Stimulated activated CD8-positive, alpha-beta memory T cell treated with anti-CD3 and anti-CD28 coated beads, Interleukin-4, amount 100 ng/mL, for 1 hour (primary cell): ENCODE measurements around the gene TNFRSF4.

Experiments used
- DNase-seq, 2 donors: peaks; one replicate each; pipeline ENCODE4 v3.0.0-alpha.2; 2020; ENCODE audit warnings: low read depth in 2 of 2, low spot score in 1 of 2

TNFRSF4 gene

DNA sequence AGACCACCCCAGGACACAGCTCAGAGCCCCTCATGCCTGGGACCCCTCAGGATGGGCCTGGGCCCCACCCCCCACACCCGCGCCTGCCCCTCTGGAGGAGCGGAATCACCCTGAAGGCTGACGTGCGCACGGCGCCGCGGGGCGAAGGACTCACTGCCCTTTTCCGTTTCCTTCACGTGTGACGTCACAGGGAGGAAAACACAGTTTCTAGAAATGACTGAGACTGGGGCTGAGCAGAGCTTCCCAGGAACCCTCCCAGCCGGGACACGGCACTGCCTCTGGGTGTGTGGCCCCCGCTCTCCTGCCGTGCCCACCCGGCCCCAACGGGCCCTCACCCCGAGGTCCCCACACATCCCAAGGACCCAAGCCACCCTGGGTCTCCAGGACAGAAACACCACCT, 5.4 kb upstream of the TNFRSF4 start:
- peak in 1 of 2 donors; percentile 19 for DNase-seq

DNA sequence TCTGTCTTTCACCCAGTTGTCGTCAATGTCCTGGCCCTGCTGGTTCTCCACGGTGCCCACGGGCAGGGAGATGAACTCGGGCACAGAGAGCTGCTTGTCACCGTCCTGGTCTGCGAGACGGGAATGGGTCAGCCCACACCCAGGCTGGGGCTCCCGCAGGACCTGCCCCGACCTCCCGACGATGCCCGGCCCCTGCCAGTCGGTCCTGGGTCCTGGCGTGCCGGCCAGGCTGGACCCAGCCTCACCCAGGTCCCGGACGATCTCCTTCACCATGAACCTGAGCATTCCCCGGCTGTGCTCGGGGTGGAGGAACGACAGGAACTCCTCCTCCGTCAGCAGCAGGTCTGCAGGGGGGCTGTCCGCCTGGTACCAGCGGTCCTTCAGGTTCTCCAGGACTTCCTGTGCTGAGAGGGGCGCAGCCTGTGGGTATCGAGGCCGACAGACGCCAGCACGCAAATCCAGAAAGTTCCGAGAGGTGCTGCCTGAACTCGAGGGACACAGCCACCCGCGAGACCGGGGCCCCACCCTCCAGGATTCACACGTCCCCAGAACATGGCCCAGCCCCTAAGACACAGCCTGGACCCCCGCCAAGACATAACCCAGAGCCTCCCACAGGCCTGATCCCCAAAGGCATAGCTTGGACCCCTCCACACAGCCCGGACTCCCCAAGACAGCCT, 4.7 kb upstream of the TNFRSF4 start:
- DNase-seq = no peak

DNA sequence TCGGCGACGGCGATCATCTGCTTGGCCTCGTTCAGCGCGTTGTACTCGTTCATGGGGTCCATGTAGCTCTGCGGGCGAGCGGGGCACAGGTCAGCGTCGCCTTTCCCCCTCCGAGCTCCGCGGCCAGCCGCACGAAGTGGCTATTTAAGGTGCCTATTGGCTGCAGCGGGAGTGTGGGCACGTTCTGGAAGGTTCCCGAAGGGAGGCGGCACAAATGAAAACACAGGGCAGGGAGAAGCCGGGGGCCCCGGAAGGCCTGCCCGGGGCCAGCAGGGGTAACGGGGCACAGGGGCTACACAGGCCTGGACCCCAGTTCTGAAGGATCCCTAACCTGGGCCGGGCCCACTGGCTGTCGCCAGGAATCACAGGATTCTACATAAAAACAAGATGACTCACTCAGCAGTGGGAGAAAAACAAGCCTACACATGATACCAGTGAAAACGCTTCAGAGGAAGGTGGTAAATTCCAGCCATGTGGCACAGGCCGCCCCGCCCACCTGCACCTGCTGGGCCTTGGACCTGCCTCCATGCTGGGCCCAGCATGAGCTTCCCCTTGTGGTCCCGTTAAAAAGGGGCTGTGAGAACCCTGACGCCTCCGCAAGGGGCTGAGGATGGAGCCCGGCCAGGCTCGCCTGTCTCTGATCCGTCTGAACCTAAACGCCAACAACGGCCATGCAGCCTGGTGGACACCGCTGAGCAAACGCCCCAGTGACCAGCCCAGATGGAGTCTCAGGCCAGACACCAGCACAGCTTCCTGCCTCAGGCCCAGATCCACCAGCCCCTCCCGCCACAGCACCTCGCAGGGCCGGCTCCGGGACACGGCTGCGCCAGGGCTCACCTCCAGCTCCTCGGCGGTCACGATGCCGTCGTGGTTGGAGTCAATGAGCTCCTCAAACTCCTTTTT, 3.9 kb upstream of the TNFRSF4 start:
- DNase-seq = no peak

DNA sequence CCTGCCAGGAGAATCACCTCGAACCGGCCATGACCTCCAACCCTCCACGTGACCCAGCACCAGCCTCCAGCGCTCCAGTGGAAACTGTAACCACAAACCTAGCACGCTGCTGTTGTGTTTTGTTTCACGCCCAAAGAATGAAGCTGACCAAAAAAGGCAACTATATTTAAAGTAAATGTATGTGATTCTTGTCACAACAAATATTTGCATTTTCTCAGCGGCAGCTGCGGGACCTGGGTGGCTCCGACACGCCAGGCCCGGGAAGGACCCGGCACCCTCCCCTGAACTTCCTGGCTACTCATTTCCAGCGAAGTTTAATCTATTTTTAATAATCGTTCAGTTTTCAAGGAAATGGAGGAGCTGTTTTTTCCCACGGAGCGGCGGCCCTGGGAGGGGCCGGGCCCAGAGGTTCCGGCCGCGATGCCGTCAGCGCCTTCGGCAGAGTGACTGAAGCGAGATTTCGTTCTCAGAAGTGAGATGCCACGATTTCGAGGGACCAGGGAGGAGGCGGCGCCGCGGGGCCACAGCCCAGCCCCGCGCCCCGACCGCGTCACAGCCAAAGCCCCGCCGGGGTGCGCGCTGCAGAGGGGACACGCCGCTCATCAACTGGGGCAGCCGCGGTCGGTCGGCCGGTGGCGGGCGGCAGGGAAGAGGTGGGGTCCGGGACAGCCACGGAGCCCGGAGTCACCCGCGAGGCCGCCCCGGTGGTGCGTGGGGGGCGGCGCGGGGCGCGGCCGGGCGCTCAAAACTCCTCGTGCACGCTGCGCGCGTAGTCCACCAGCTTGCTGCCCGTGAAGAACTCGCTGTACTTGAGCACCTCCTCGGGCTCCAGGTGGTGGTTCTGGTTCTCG, 3.0 kb upstream of the TNFRSF4 start:
- DNase-seq = peak in 1 of 2 donors; percentile 9

DNA sequence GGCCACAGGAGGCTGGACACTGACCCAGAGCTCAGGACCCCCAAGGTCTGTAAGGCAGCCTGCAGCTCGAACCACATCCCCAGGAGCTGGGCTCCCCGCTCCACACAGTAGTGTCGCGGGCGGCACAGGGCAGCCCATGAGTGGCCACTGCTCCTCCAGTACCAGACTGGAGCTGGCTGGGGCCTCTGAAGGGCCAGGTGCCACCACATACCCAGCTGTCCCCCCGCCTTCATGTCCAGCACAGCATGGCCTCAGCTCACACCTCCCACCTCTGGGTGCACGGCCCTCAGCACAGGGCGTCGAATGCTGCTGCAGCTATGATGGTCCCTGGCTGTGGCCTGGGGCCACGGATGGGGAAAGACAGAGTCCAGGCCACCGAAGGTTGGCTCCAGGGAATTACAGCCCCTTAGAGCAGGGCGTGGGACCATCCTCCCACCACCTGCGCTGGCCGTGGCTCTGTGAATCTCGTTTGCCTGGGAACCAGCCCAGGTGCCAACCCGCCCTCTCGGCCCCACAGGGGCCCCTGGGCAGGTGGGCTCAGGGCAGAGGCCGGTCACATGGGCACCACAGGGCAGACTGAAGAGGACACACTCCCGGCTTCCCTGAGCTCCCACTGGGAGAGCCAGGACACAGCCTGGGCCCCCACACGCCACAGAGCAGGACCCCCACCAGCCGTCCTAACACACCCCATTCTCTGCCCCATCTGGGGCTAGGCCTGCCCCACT, 2.1 kb upstream of the TNFRSF4 start:
- DNase-seq = no peak

DNA sequence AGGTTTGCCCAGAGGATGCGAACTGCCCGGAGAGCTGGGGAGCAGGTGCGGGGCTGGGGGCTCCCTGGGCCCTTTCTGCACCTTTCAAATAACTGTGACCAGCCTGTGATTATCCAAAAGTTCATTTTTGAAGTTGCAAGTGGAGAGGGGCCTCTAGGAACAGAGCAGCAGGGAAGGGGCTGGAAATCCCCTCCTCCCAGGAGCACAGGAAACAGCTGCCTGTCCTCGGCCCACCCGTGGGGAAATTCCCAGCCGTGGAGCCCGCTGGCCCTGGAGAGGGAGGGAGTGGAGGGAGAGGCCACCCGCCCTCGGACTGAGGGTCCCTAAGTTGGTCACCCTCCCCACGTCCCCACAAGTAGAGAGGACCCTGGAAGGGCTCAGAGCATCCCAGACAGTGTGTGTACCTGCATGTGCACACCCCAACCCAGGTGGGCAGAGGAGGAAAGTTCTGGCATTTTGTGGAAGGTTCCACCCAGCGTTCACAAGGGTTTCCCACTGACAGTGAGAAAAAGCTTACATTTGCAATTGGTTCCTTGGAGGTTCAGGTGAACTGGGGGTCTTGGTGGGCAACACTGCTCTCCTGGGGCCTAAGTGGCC, 1.2 kb upstream of the TNFRSF4 start:
- DNase-seq = no peak

DNA sequence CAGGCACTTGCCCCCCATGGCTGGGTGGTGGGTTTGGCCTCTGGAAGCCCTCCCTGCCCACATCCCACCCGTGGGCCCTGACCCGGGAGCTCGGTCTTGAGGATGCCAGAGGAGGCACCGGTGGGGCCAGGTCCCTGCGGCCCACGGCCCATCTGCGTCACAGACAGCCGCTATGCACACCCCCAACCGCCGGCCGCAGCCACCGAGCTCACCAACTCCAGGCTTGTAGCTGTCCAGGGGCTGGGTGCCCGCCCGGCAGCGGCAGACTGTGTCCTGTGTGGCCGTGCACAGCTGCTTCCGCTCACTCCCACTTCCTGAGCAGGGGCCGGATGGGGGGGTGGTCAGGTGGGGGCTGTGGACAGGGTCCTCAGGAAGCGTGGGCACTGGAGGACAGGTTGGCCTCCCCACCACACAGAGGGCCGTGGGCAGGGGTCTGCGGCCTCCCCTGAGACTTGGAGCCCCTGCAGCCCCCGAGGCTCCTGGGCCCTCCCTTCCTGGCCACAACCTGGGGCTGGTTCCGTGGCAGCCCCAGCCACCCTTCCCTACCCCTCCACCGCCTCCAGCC, 1.1 kb downstream of the TNFRSF4 start:
- peak in 1 of 2 donors; percentile 32 for DNase-seq

DNA sequence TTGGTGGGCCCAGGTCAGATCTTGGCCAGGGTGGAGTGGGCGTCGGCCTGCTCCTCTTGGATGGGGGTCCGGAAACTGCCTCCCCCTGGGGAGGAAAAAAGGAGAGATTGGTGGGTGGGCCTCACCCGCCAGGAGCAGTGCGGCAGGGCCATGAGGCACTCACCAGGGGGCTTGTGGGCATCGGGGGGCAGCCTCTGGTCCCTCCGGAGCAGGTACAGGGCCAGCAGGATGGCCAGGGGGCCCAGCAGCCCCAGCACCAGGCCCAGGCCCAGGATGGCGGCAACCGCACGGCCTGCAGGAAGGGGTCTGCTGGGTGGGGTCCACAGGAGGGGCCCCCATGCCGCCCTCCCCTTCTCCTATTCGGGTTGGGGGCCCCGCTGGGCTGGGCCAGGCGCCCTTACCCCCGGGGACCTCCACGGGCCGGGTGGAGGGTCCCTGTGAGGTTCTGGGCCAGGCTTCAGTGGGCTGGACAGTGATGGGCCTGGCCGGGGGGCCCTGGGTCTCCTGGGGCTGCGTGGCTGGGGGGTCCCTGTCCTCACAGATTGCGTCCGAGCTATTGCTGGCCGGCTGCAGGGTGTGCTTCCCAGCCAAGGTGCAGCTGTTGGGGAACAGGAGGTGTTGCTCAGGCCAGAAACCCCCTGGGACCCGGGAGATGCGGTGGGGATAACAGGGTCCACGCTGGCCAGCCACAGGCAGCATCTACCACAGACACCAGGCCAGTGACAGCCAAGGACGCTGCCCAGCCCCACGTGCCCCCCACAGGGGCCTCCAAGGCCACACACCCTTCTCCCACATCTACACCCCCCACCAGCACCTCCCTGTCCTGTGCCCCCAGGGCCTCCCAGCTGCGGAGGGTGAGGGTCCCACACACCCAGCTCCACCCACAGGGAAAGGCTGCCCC, 2.2 kb downstream of the TNFRSF4 start:
- no peak for DNase-seq

DNA sequence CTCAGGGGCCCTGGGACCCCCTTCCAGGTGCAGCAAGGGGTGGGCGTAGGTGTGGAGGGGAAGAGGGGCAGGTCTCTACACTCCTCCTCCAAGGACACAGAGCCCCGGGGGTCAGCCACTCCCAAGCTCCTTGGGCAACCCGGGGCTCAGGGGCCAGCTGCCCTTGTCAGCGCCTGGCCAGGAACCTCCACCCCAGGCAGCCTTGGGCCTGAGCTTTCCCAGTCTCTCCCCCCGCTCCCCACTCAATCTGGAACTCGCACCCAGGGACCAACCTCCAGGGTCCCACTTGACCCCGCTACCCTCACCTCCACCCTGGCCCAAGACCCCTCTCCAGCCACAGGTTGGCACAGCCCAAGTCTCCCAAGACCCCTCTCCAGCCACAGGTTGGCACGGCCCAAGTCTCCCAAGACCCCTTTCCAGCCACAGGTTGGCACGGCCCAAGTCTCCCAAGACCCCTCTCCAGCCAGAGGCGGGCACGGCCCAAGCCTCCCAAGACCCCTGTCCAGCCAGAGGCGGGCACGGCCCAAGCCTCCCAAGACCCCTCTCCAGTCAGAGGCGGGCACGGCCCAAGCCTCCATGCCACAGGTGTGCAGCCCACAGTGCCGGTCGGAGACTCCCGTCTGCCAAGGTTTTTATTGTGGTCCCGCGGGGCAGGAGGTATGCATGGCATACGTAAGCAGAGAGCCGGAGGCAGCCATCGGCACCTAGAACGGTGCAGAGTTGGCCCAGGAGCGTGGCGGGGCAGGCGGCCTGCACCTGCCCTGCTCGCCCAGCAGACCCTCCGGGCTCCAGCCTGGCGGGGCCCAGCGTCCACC, 3.0 kb downstream of the TNFRSF4 start:
- no peak for DNase-seq

DNA sequence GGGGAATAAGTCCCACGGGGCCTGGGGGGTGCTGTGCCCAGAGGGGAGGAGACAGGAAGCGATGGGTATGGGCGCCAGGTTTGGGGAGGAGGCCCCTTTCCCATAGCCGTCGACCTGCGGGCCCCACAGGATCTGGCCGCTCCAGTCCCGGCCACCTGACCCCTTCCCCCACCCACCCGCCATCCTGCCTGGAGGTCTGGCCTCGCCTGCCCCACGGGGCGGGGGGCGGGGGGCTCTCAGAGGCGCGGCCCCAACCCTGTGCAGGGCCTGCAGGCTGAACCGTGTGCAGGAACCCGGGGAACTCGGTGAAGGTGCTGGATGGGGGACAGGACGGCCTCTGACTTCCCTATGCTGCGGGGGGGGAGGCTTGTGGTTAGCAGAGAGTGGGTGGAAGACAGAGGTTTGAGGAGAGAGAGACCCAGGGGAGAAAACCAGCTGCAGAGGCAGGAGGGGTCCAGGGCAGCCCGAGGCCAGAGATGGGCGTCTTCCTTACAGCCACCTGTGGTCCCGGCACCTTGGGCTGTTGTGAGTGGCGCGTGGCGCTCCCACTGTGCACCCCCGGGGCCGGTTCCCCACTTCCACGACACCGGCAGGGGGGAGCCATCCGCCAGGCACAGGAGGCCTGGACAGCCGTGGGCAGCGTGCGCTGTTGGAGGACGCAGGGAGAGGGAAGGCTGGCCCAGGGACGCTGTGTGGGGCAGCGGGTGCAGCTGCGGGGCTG, 5.1 kb downstream of the TNFRSF4 start:
- no peak for DNase-seq

DNA sequence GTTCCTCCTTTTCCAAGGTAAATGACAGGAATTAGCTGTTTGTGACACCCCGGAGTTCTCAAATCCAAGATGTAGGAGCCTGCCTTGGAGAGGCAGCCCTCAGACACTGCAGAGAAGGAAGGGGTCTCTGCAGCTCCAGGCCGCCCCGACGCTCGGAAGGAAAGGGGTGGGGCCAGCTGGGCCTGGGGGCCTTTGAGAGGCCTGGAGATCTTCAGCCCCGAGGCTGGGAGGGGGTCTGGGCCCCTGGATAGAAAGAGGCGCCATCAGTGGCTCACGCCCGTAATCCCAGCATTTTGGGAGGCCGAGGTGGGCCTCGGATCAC, 6.4 kb downstream of the TNFRSF4 start:
- no peak for DNase-seq

DNA sequence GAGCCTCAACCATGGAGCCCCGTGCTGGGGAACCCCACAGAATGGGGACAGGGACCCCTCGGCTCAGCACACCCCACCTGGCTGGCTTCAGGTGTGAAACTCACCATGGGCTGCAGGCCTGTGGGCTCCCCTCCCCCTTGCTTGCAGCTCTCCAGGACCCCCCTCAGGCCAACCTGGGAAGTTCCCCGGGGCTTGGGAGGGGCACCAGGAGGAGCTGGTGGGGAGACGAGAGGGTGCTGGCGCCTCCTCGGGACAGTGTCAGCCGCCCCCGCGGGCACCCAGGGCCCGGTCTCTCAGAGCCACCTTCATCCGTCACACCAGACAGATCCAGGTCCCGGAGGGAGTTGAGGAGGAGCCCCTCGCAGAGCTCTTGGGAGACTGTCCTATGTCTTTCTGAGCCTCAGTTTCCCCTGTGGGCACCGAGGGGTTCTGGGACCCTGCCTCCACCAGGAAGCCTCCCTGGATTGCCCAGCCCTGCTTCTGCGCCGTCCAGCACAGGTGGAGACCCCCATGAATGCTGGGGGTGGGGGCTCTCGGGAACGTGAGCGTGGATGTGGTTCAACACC, 6.9 kb downstream of the TNFRSF4 start:
- DNase-seq = no peak

DNA sequence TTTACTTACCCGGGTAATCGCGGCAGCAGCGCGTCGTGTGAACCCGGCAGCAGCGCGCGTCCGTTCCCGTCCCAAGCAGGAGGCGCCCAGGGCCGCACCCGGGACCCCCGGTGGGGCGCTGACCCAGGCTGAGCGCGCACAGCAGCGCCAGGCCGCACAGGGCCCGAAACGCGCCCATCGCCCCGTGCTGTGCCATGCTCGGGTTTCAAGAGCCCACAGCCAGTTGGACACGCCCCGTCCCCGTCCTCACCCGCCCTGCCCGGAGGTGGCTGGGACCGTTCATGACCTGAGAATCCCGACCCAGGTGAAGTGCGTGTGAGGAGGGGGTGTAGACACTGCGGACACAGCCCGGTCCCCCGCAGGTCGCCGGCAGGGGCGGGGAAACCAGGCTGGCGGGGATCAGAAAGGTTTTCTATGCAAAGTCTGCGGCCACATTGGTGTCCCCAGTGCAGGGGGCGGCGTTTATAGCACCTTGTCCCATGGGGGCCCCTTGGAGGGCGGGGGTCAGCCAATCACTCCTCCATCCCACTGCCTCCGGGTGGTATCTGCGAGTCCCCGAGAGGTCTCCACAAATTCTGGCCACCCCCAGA, 7.5 kb downstream of the TNFRSF4 start, which contains the start of gene TNFRSF18:
TNFRSF18 (minus strand) TSS at position 217 of the 590 bp plus-strand sequence; CDS start at position 196, 21 bp downstream.
- no peak for DNase-seq

DNA sequence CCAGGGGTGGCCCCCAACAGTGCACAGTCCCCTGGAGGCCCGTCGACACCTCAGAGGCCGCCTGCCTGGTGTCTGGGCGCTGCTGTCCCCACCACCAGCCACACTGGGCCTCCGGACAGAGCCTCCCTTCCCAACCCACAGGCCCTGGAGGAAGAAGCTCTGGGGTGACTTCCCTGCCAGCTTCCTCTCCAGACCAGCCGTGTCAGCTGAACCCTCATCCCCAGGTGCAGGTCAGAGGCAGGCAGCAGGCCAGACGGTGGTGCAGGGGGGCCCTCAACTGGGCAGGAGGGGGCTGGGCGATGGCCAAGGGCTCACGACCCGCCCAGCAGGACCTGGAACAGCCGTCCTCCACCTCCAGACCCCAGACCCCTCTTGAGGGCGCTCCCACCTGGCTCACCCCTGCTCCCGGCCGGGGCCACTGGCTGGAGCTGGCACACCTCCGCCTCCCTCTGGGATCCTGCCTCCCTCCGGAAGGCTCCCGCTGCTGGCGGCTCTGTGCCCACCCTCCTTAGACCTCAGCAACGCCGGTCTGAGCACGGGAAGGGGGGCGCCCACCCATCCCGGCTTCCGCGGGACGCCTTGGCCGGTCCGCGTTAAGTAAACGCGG, 8.1 kb downstream of the TNFRSF4 start:
- DNase-seq = no peak

DNA sequence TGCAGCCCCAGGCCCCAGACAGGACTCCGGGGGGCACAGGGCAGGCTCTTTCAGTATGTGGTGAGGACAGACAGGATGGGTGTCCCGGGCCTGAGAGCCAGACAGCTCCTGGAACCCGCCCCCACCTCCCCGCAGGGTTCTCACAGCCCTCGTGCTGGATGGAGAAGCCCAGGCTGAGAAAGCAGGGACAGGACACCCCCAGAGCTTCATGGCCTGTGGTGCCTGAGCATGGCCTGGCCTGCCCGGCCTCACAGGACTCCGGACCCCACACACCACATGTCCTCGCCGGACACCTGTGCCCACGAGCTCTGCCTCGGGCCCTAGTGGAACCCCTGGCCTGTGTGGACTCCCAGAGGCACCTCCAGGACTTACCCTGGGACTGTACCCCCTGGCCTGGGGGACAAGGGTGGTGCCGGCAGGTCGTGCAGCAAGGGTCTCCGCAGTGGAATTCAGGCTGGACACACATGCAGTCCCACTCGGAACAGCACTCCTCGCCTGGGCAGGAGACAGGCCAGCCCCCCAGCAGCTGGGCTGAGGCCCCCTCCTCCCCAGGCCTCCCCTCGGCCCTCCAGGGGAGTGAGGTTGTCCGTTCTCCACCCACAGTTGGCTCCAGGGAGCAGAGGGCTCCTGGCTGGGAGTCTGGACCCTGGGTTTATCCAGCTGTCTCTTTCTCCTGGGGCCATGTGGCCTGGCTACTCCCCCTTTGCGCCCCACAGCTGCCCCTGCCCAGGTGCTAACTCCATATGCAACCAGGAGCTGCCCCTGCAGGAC, 8.8 kb downstream of the TNFRSF4 start:
- DNase-seq = no peak

DNA sequence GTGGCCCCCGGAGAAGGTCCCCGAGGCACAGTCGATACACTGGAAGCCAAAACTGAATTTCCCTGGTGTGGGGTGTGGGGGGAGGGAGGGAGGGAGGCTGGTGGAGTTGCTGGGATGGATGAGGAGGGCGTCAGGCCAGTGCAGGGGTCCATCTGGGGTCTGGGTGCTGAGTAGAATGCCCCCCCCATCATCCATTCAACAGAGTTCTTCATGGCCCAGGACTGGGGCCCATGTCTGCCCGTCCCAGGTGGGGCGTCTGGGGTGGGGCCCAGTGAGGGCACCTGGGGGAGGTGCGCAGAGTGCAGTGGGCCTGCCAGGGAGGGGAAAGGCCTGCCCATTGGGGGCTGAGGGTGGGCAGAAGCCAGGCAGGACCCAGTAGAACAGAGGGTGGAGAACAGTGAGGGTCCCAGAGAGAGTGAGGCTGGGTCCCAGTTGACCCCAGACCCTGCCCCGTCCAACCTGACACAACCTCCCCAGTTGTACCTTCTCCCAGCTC, 9.5 kb downstream of the TNFRSF4 start:
- no peak for DNase-seq
